GM12864 (cell line): ENCODE measurements around the gene OGFOD3.
"Not testable (repeated sequence)": the region's sequence is repeated elsewhere in the genome, so short reads cannot be mapped to it uniquely, and the experiment has no call there.

Experiments
- DNase-seq: peaks from one replicate; pipeline ENCODE4 v3.0.0-alpha.2; 2011; ENCODE audit warnings: low read depth
- H3K4me3 ChIP-seq: 2 replicates; pipeline ENCODE4 v1.5.1; 2011; ENCODE audit warnings: mild to moderate bottlenecking, low read depth, low read length, control low read depth
- TF ChIP-seq, protein P1 (sequence below): IDR thresholded peaks from 2 replicates; pipeline ENCODE4 v1.5.1; 2011; ENCODE audit warnings: low read depth, mild to moderate bottlenecking, moderate library complexity, low read length, control low read depth, inconsistent platforms; ENCODE audit errors: missing control alignments

The OGFOD3 gene

DNA sequence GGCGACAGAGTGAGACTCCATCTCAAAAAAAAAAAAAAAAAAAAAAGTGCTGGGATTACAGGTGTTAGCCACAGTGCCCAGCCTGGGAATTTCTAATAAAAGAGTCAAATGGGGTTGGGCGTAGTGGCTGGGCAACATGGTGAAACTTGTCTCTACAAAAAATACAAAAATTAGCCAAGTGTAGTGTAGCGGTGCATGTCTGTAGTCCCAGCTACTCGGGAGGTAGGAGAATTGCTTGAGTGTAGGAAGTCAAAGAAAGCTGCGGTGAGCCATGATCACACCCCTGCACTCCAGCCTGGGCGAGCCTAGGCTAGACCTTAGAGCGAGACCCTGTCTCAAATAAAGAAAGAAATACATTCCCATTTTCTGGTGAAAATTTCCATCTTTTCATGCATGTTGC is 49.2 kb downstream of the OGFOD3 start:
- no peak overlapping the region for H3K4me3 ChIP-seq
- TF ChIP-seq, protein P1, sequence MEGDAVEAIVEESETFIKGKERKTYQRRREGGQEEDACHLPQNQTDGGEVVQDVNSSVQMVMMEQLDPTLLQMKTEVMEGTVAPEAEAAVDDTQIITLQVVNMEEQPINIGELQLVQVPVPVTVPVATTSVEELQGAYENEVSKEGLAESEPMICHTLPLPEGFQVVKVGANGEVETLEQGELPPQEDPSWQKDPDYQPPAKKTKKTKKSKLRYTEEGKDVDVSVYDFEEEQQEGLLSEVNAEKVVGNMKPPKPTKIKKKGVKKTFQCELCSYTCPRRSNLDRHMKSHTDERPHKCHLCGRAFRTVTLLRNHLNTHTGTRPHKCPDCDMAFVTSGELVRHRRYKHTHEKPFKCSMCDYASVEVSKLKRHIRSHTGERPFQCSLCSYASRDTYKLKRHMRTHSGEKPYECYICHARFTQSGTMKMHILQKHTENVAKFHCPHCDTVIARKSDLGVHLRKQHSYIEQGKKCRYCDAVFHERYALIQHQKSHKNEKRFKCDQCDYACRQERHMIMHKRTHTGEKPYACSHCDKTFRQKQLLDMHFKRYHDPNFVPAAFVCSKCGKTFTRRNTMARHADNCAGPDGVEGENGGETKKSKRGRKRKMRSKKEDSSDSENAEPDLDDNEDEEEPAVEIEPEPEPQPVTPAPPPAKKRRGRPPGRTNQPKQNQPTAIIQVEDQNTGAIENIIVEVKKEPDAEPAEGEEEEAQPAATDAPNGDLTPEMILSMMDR: no peak
- no peak for DNase-seq

DNA sequence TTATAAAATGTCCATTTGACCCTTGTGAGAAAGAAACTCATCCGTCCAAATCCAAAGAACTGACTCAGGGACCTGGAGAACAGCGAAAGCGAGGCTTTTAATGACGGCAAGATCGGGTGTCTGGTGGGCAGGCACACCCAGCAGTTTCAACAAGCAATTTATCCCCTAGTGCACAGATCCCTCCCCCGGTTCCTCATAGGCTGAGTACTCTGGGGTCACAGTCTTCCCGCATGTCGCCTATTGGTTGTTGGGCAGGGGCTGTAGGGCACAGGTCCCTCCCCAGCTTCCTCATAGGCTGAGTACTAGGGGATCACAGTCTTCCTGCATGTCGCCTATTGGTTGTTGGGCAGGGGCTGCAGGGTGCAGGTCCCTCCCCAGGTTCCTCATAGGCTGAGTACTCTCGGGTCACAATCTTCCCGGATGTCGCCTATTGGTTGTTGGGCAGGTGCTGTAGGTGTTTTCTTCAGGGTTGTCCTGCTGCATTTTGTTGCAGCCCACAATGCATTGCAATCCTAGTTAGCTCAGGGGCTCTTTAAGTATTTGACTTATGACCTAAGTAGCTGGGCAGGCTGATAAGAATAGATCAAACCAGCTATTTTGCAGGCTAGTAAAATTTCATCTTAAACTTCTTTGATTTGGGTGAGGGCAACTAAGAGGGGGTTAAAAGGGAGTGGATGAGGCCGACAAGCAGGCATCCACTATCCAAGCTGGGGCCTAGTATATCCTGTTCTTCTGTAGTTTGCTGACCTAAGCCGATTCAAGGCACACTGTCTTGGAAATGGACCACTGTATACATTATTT is 50.5 kb downstream of the OGFOD3 start:
- no peak for DNase-seq
- TF ChIP-seq, protein P1: no peak
- no peak overlapping the region for H3K4me3 ChIP-seq

DNA sequence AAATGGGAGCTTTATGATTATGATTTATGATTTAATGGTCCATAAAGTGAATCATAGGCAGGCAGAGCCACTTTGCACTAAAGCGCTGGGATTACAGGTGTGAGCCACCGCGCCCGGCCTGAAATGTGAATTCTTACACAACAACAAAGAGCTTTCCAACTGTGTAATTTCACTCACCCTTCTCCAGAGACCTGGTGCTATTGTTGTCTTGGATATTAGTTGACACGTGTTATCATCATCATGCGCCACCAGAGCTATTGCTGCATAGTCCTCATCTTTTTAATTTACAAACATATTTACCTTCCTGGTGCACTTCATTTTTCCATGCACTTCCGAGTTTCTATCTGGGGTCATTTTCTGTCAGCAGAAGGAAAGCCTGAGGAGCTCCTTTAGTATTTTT is 51.6 kb downstream of the OGFOD3 start:
- TF ChIP-seq, protein P1: no peak
- no peak for DNase-seq
- no peak overlapping the region for H3K4me3 ChIP-seq

DNA sequence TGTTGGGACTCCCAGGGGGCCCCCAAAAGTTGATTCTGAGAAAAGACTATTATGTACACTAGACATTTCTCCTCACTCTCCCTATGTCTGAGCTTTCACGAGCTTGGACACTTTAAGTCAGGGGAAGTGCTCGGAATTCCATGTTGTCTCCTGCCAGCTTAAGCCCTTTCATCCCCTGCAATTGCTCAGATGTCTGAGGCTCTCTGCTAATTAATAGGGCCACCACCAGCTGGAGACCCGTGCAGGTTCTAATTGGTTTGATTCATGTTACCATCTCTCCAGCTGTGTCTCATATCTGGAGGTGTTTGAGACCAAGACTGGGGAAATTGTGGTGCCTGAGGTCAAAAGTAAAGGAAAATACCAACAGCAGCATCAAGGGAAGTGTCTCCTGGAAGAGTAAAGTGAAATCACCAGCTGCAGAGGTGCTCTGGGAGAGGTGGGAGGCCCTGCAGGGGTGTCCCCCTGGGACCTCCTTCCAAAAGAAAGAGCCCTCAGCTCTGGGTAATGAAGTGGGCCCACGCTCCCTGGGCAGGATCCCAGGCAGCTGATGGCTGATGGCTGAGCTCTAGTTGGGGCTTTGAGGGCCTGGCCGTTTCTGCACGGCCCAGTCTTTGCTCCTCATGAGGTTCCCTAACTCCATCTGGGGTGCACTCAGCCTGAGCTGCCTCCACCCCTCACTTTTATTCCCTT is 52.6 kb downstream of the OGFOD3 start:
- TF ChIP-seq, protein P1: no peak
- DNase-seq: no peak
- no peak overlapping the region for H3K4me3 ChIP-seq

DNA sequence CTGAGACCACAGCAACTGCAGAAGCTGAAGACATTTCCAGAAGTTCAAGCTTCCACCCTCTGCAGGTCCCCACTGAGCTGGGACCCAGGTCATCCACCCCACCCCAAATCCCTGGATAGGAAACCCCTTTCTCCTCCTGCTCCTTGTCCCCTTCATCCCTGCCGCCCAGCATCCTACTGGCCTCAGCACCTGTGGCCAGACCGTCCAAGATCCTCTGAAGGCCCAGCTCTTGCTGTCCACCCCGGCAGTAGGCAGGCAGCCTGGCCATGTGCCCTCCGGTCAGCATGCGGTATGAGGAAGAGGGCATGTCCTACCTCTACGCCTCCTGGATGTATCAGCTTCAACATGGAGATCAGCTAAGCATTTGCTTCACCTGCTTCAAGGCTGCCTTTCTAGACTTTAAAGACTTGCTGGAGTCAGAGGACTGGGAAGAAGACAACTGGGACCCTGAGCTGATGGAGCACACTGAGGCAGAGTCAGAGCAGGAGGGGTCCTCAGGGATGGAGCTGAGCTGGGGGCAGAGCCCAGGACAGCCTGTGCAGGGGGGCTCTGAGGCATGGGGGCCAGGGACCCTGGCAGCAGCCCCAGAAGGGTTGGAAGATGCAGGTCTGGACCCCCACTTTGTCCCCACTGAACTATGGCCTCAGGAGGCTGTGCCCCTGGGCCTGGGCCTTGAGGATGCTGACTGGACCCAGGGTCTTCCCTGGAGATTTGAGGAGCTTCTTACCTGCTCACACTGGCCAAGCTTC is 56.3 kb downstream of the OGFOD3 start:
- TF ChIP-seq, protein P1: no peak
- no peak overlapping the region for H3K4me3 ChIP-seq
- DNase-seq: no peak

DNA sequence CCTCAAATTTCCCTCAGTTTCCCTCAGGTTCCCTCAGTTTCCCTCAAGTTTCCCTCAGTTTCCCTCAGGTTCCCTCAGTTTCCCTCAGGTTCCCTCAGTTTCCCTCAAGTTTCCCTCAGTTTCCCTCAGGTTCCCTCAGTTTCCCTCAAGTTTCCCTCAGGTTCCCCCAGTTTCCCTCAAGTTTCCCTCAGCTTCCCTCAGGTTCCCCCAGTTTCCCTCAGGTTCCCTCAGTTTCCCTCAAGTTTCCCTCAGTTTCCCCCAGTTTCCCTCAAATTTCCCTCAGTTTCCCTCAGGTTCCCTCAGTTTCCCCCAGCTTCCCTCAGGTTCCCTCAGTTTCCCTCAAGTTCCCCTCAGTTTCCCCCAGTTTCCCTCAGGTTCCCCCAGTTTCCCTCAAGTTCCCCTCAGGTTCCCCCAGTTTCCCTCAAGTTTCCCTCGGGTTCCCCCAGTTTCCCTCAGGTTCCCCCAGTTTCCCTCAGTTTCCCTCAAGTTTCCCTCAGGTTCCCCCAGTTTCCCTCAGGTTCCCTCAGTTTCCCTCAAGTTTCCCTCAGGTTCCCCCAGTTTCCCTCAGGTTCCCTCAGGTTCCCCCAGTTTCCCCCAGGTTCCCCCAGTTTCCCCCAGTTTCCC is 58.8 kb downstream of the OGFOD3 start:
- not testable (repeated sequence) for DNase-seq, H3K4me3 ChIP-seq
